Measurements from ENCODE around the gene NCR3LG1. TPM values are rescaled to one million over a fixed set of nuclear protein-coding genes. Genes with fewer than 3 reads are reported as not detected.

The NCR3LG1 gene
- total RNA-seq (2014; rRNA removed; shearing (Covaris generic)), result 0.34 and 0.52 TPM in 2 replicates

GRCh38 chr11:17351510-17352176, at the start of gene NCR3LG1:
Gene NCR3LG1, plus strand, starts transcription at chr11:17351800. Its CDS starts 170 bp downstream, at chr11:17351970.
- DNase-seq (ENCODE audit: low spot score), result no peak

GRCh38 chr11:17313349-17314231, 38.0 kb upstream of the NCR3LG1 start:
- no peak for DNase-seq (ENCODE audit: low spot score)

GRCh38 chr11:17314232-17314547, 37.4 kb upstream of the NCR3LG1 start:
- DNase-seq (ENCODE audit: low spot score), result peak; percentile 73

GRCh38 chr11:17314904-17315426, 36.6 kb upstream of the NCR3LG1 start:
- no peak for DNase-seq (ENCODE audit: low spot score)

GRCh38 chr11:17328871-17329494, 22.6 kb upstream of the NCR3LG1 start:
- no peak for DNase-seq (ENCODE audit: low spot score)

- no peak for DNase-seq (ENCODE audit: low spot score)
These were observed 19.9 kb upstream of the NCR3LG1 start for GRCh38 chr11:17331669-17332068.

GRCh38 chr11:17333799-17334586, 17.6 kb upstream of the NCR3LG1 start:
- DNase-seq (ENCODE audit: low spot score), result no peak

GRCh38 chr11:17343257-17343656, 8.3 kb upstream of the NCR3LG1 start:
- DNase-seq (ENCODE audit: low spot score), result no peak

- peak; percentile 88 for DNase-seq (ENCODE audit: low spot score)
These were observed 7.7 kb upstream of the NCR3LG1 start for GRCh38 chr11:17343907-17344306.

- DNase-seq (ENCODE audit: low spot score), result no peak
These were observed 3.9 kb upstream of the NCR3LG1 start for GRCh38 chr11:17347676-17348075.

GRCh38 chr11:17350455-17351171, 987 bp upstream of the NCR3LG1 start:
- no peak for DNase-seq (ENCODE audit: low spot score)

- DNase-seq (ENCODE audit: low spot score), result no peak
These were observed 459 bp upstream of the NCR3LG1 start for GRCh38 chr11:17351172-17351509.

GRCh38 chr11:17352950-17353820, 1.6 kb downstream of the NCR3LG1 start:
- peak; percentile 52 for DNase-seq (ENCODE audit: low spot score)

GRCh38 chr11:17353821-17354600, 2.4 kb downstream of the NCR3LG1 start:
- DNase-seq (ENCODE audit: low spot score), result peak; percentile 6

- DNase-seq (ENCODE audit: low spot score), result peak; percentile 80
These were observed 3.0 kb downstream of the NCR3LG1 start for GRCh38 chr11:17354601-17354991.

- no peak for DNase-seq (ENCODE audit: low spot score)
These were observed 14.9 kb downstream of the NCR3LG1 start for GRCh38 chr11:17366495-17366894.

- DNase-seq (ENCODE audit: low spot score), result no peak
These were observed 17.0 kb downstream of the NCR3LG1 start for GRCh38 chr11:17368551-17368950.

- no peak for DNase-seq (ENCODE audit: low spot score)
These were observed 17.5 kb downstream of the NCR3LG1 start for GRCh38 chr11:17369094-17369493.

GRCh38 chr11:17369684-17370243, 18.2 kb downstream of the NCR3LG1 start:
- DNase-seq (ENCODE audit: low spot score), result no peak
